Mammary epithelial cell (primary cell): ENCODE data around the gene UBE4B.

Experiments used
- CTCF ChIP-seq, 2 donors: IDR thresholded peaks in 1 of 2; conservative IDR thresholded peaks in 1 of 2; 2 replicates each; pipeline ENCODE4 v1.5.1; 2011 to 2012; ENCODE audit warnings: inconsistent platforms in 2 of 2, low read length in 2 of 2, mild to moderate bottlenecking in 2 of 2, control low read depth in 1 of 2, low read depth in 1 of 2; ENCODE audit not compliant: insufficient read depth in 1 of 2; ENCODE audit errors: extremely low read depth in 1 of 2
- EZH2 ChIP-seq: IDR thresholded peaks from 2 replicates; pipeline ENCODE4 v1.6.1; 2012; ENCODE audit warnings: low read length, inconsistent platforms, borderline replicate concordance

- TF ChIP-seq CTCF (conservative IDR thresholded peaks at IDR 0.05 in 1 of 2, IDR thresholded peaks at IDR 0.05 in 1 of 2; ENCODE audit: extremely low read depth in 1 of 2, insufficient read depth in 1 of 2, low read depth in 1 of 2, low read length in 2 of 2) = no peak
- TF ChIP-seq EZH2 = no peak
These were observed 70.4 kb downstream of the UBE4B start for GRCh38 chr1:10103193-10103592.
